Ovary (tissue), 3 donors: Measurements from ENCODE around the gene GRIA4.

Experiments used
- CTCF ChIP-seq, 3 donors: fragments of 450-650 bp in 2 of 3; fragments of 200-600 bp in 1 of 3; IDR thresholded peaks; one replicate each; pipeline versions ENCODE4 v1.5.1 to v1.8.0; 2016 to 2022; ENCODE audit warnings: antibody characterized with exemption in 3 of 3, mild to moderate bottlenecking in 1 of 3
- EP300 ChIP-seq: sonication (generic); formaldehyde crosslinking; IDR thresholded peaks from one replicate; pipeline ENCODE4 v1.6.1; 2017; ENCODE audit warnings: antibody characterized with exemption
- donor health status: DM: no; HTN: no; CAD: no.

GRCh38 chr11:105827906-105828305, 218.0 kb downstream of the GRIA4 start:
- TF ChIP-seq EP300 (no peak), CTCF (IDR thresholded peaks at IDR 0.05) (no peak)
